H1 (cell line): Measurements from ENCODE around the gene ABCA2. TPM values are rescaled to one million over a fixed set of nuclear protein-coding genes. Genes with fewer than 3 reads are reported as not detected.

ENCODE experiments used
- CTCF ChIA-PET: fragments of 300-600 bp; sonication (Branson Sonifier 250); formaldehyde crosslinking; loops from one replicate; lab custom pipeline; 2021; ENCODE audit not compliant: partially characterized antibody; lab: Charles Lee
- POLR2A ChIA-PET: fragments of 300-600 bp; sonication (Branson Sonifier 250); formaldehyde crosslinking; loops from one replicate; lab custom pipeline; 2021; ENCODE audit warnings: inconsistent platforms; ENCODE audit not compliant: partially characterized antibody; lab: Charles Lee
- DNase-seq, 2 experiments: peaks; one replicate each; pipeline versions ENCODE4 v3.0.0 to v3.0.0-alpha.2; 2010 to 2022; ENCODE audit warnings: low spot score in 2 of 2, low read depth in 1 of 2, mixed read lengths in 1 of 2
- FAIRE-seq: peaks from 2 replicates; lab custom pipeline; 2011; peaks lifted over from hg19 to GRCh38; lab: Jason Lieb, UNC
- H2AFZ ChIP-seq: 2 replicates; pipeline ENCODE4 v1.8.1; 2012; ENCODE audit warnings: low read length, inconsistent platforms
- H2AK5ac ChIP-seq: 2 replicates; pipeline ENCODE4 v1.6.1; 2013; ENCODE audit warnings: low read depth, low read length
- H2BK120ac ChIP-seq: replicated peaks from 2 replicates; pipeline ENCODE3; 2013; ENCODE audit warnings: low read depth, low read length, inconsistent platforms
- H2BK12ac ChIP-seq: 2 replicates; pipeline ENCODE4 v1.6.1; 2013; ENCODE audit warnings: low read depth, low read length
- H2BK15ac ChIP-seq: 2 replicates; pipeline ENCODE4 v1.6.1; 2013; ENCODE audit warnings: low read length
- H2BK20ac ChIP-seq: 2 replicates; pipeline ENCODE4 v1.6.1; 2013; ENCODE audit warnings: low read length
- H2BK5ac ChIP-seq: 2 replicates; pipeline ENCODE4 v1.6.1; 2013; ENCODE audit warnings: low read depth, low read length
- H3K14ac ChIP-seq: 2 replicates; pipeline ENCODE4 v1.6.1; 2013; ENCODE audit warnings: inconsistent platforms; ENCODE audit not compliant: insufficient read length
- H3K18ac ChIP-seq: 2 replicates; pipeline ENCODE4 v1.6.1; 2013; ENCODE audit warnings: low read length; ENCODE audit errors: extremely low read depth
- H3K23ac ChIP-seq: 2 replicates; pipeline ENCODE4 v1.6.1; 2013; ENCODE audit warnings: inconsistent platforms; ENCODE audit not compliant: insufficient read length
- H3K23me2 ChIP-seq: 2 replicates; pipeline ENCODE4 v1.6.1; 2013; ENCODE audit warnings: low read depth, low read length
- H3K27ac ChIP-seq: 2 replicates; pipeline ENCODE4 v1.6.1; 2011; ENCODE audit warnings: low read depth, low read length, inconsistent platforms
- H3K27me3 ChIP-seq, 4 experiments: replicated peaks in 1 of 4; 1 replicate in 1 of 4; 2 replicates in 3 of 4; pipeline versions ENCODE4 v1.6.1 to v1.8.1; 2011 to 2013; ENCODE audit warnings: low read length in 3 of 4, mild to moderate bottlenecking in 3 of 4, inconsistent platforms in 2 of 4, mixed read lengths in 2 of 4, moderate library complexity in 1 of 4; ENCODE audit not compliant: control insufficient read depth in 3 of 4, insufficient read depth in 3 of 4; ENCODE audit errors: extremely low read depth in 1 of 4
- H3K36me3 ChIP-seq, 4 experiments: 2 replicates each; pipeline versions ENCODE4 v1.6.1 to v1.8.1; 2011 to 2013; ENCODE audit warnings: mild to moderate bottlenecking in 4 of 4, low read length in 3 of 4, moderate library complexity in 2 of 4, control low read depth in 1 of 4, inconsistent platforms in 1 of 4; ENCODE audit not compliant: insufficient read depth in 4 of 4, control insufficient read depth in 2 of 4
- H3K4ac ChIP-seq: replicated peaks from 2 replicates; pipeline ENCODE3; 2013; ENCODE audit warnings: low read length, low read depth, mixed read lengths, inconsistent platforms; ENCODE audit not compliant: insufficient read length
- H3K4me1 ChIP-seq, 4 experiments: replicated peaks in 1 of 4; 1 replicate in 1 of 4; 2 replicates in 3 of 4; pipeline versions ENCODE4 v1.6.1 to v1.8.1; 2011 to 2013; ENCODE audit warnings: low read length in 3 of 4, inconsistent platforms in 2 of 4, mixed read lengths in 1 of 4; ENCODE audit not compliant: insufficient read depth in 4 of 4, control insufficient read depth in 3 of 4
- H3K4me2 ChIP-seq, 2 experiments: 2 replicates each; pipeline versions ENCODE4 v1.6.1 to v1.8.1; 2011 to 2013; ENCODE audit warnings: low read depth in 2 of 2, low read length in 2 of 2, control low read depth in 1 of 2, inconsistent platforms in 1 of 2, mild to moderate bottlenecking in 1 of 2; ENCODE audit not compliant: insufficient read depth in 1 of 2
- H3K4me3 ChIP-seq, 4 experiments: fragments of 200-600, 300-600 bp in 1 of 4; sonication (generic), shearing (Covaris generic), sonication (Bioruptor Twin) in 1 of 4; 2 replicates each; pipeline versions ENCODE4 v1.5.1 to v1.8.1; 2011 to 2016; ENCODE audit warnings: low read length in 4 of 4, low read depth in 3 of 4, control low read depth in 2 of 4, inconsistent platforms in 2 of 4, mild to moderate bottlenecking in 2 of 4, mixed read lengths in 1 of 4, moderate library complexity in 1 of 4; ENCODE audit not compliant: insufficient read depth in 2 of 4; ENCODE audit errors: extremely low read depth in 1 of 4
- H3K56ac ChIP-seq: replicated peaks from 2 replicates; pipeline ENCODE3; 2013; ENCODE audit warnings: low read depth, mild to moderate bottlenecking, mixed read lengths, low read length, inconsistent platforms; ENCODE audit not compliant: insufficient read length
- H3K79me1 ChIP-seq: 2 replicates; pipeline ENCODE4 v1.6.1; 2013; ENCODE audit warnings: low read depth, low read length, control low read depth
- H3K79me2 ChIP-seq, 2 experiments: 2 replicates each; pipeline versions ENCODE4 v1.6.1 to v1.8.1; 2012 to 2013; ENCODE audit warnings: low read length in 2 of 2, mild to moderate bottlenecking in 2 of 2, inconsistent platforms in 1 of 2; ENCODE audit not compliant: insufficient read depth in 2 of 2, control insufficient read depth in 1 of 2
- H3K9ac ChIP-seq, 4 experiments: replicated peaks in 1 of 4; 1 replicate in 1 of 4; 2 replicates in 3 of 4; pipeline versions ENCODE4 v1.6.1 to v1.8.1; 2011 to 2013; ENCODE audit warnings: low read depth in 3 of 4, low read length in 3 of 4, control low read depth in 2 of 4, mild to moderate bottlenecking in 2 of 4, moderate library complexity in 2 of 4, inconsistent platforms in 1 of 4; ENCODE audit errors: extremely low read depth in 1 of 4
- H3K9me3 ChIP-seq, 2 experiments: 2 replicates each; pipeline versions ENCODE4 v1.6.1 to v1.8.1; 2012 to 2013; ENCODE audit warnings: mild to moderate bottlenecking in 2 of 2, moderate library complexity in 2 of 2, control low read depth in 1 of 2, inconsistent platforms in 1 of 2, low read depth in 1 of 2, low read length in 1 of 2, mixed read lengths in 1 of 2; ENCODE audit not compliant: insufficient read depth in 2 of 2
- H4K20me1 ChIP-seq, 2 experiments: replicated peaks in 1 of 2; 2 replicates each; pipeline versions ENCODE3 to v1.8.1; 2011 to 2013; ENCODE audit warnings: inconsistent platforms in 2 of 2, low read length in 2 of 2, mild to moderate bottlenecking in 1 of 2; ENCODE audit not compliant: insufficient read depth in 2 of 2, control insufficient read depth in 1 of 2
- H4K5ac ChIP-seq: 2 replicates; pipeline ENCODE4 v1.6.1; 2013; ENCODE audit warnings: low read length, low read depth, mixed read lengths, inconsistent platforms; ENCODE audit not compliant: insufficient read length
- H4K8ac ChIP-seq: 2 replicates; pipeline ENCODE4 v1.8.0; 2013; ENCODE audit warnings: mild to moderate bottlenecking, moderate library complexity, low read length, inconsistent platforms; ENCODE audit not compliant: insufficient read depth; ENCODE audit errors: extremely low read depth
- H4K91ac ChIP-seq: replicated peaks from 2 replicates; pipeline ENCODE3; 2013; ENCODE audit warnings: low read length, mixed read lengths, inconsistent platforms; ENCODE audit not compliant: insufficient read length
- BCL11A ChIP-seq, 2 experiments: IDR thresholded peaks; one replicate each; pipeline ENCODE4 v1.6.1; 2011; ENCODE audit warnings: low read depth in 2 of 2, low read length in 2 of 2, mild to moderate bottlenecking in 2 of 2
- CBX5 ChIP-seq: fragments of 300-800, 300-1000 bp; sonication (generic); IDR thresholded peaks from 2 replicates; pipeline ENCODE4 v1.7.1; 2016; ENCODE audit warnings: antibody characterized with exemption, low read length, low read depth
- CBX8 ChIP-seq: fragments of 300-800, 300-1000 bp; sonication (generic); IDR thresholded peaks from 2 replicates; pipeline ENCODE4 v1.7.1; 2016; ENCODE audit warnings: low read depth, low read length, borderline replicate concordance
- CHD2 ChIP-seq: IDR thresholded peaks from 2 replicates; pipeline ENCODE4 v1.6.1; 2012; ENCODE audit warnings: low read length, improper control_type of control experiment
- EP300 ChIP-seq, 2 experiments: IDR thresholded peaks; 1 replicate in 1 of 2; 2 replicates in 1 of 2; pipeline ENCODE4 v1.6.1; 2011 to 2012; ENCODE audit warnings: low read depth in 2 of 2, low read length in 2 of 2, mild to moderate bottlenecking in 2 of 2, borderline replicate concordance in 1 of 2, inconsistent platforms in 1 of 2, moderate library complexity in 1 of 2
- KDM4A ChIP-seq: IDR thresholded peaks from one replicate; pipeline ENCODE4 v1.7.1; 2012; ENCODE audit warnings: low read depth, mild to moderate bottlenecking, moderate library complexity, low read length, inconsistent platforms; ENCODE audit not compliant: severe bottlenecking
- MAFK ChIP-seq: IDR thresholded peaks from 2 replicates; pipeline ENCODE4 v1.6.1; 2012; ENCODE audit warnings: low read depth, mild to moderate bottlenecking, improper control_type of control experiment, low read length
- WGBS, 2 experiments: shearing (Covaris generic) in 1 of 2; methylation state at CpG; one replicate each; pipeline versions ENCODE4 v1.1.6 to v1.1.7; 2013 to 2015; ENCODE audit warnings: low lambda C conversion rate in 2 of 2, mixed read lengths in 2 of 2, inconsistent platforms in 1 of 2, low coverage in 1 of 2, missing lambda C conversion rate in 1 of 2; ENCODE audit not compliant: insufficient replicate concordance in 2 of 2, insufficient coverage in 1 of 2, insufficient read length in 1 of 2; ENCODE audit errors: extremely low coverage in 1 of 2, missing lambda C conversion rate in 1 of 2; 5-methylcytosine and 5-hydroxymethylcytosine counted together
- polyA plus RNA-seq, 7 experiments: library from polyadenylated mRNA; depleted of rRNA in 3 of 7; stranded (reverse) in 5 of 7; unstranded in 2 of 7; fragments of >200 nt in 5 of 7; fragments of 200-250 nt in 2 of 7; gene quantifications; 1 replicate in 5 of 7; 2 replicates in 1 of 7; 4 replicates in 1 of 7; pipeline versions ENCODE4 v1.2.1 to v1.2.3, GENCODE V29; 2011 to 2013; ENCODE audit warnings: missing spikeins in 2 of 7, mixed read lengths in 2 of 7
- total RNA-seq: library from RNA; stranded (reverse); fragmentation: NEBNext Ultra II Directional; extraction: Animal tissue kit (Norgen Biotek cat#: 25700); gene quantifications from 2 replicates; pipeline ENCODE4 v1.2.1, GENCODE V29; 2021

ABCA2 gene
- total and polyA plus RNA-seq, 2 of the 8 experiments (the other 6 are each of a cell fraction or from before 2014, with no cell fraction given) = 12.5 to 14.3 TPM

DNA sequence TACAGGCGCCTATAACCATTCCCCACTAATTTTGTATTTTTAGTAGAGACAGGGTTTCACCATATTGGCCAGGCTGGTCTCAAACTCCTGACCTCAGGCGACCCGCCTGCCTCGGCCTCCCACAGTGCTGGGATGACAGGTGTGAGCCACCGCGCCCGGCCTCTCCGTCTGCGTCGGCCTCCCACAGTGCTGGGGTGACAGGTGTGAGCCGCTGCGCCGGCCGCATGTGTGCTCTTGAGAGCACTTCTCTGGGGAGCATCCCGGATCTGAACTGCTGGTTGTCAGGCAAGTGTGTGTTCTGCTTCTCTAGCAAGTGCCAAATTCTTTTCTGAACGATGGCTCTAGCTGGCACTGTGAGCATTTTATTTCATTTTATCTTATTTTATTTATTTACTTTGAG lies 29.5 kb upstream of the ABCA2 start:
- no peak overlapping the region for H3K4me2 ChIP-seq
- no peak for TF ChIP-seq BCL11A (IDR thresholded peaks at IDR 0.05; ENCODE audit: low read depth in 2 of 2, low read length in 2 of 2)
- no peak for TF ChIP-seq EP300 (IDR thresholded peaks at IDR 0.05; ENCODE audit: borderline replicate concordance in 1 of 2, low read depth in 2 of 2, low read length in 2 of 2)
- no peak for TF ChIP-seq KDM4A
- TF ChIP-seq MAFK = no peak
- TF ChIP-seq CBX5 = no peak
- no peak for TF ChIP-seq CHD2
- no peak for TF ChIP-seq CBX8
- TF ChIP-seq, all 59 proteins: peak for 0

More for the DNA sequence above, 29.5 kb upstream of the ABCA2 start:
- Histone ChIP-seq H3K14ac (no peak overlapping the region), H3K27me3 (peaks cover 10 to 32% (median 25%) of the 10 kb centered on the region in 4 experiments), H4K91ac (no peak overlapping the region), H3K79me2 (no peaks in the 10 kb centered on the region), H2AK5ac (no peak overlapping the region), H2BK15ac (no peak overlapping the region), H2BK20ac (no peak overlapping the region), H4K5ac (no peak overlapping the region), H3K36me3 (no peaks in the 10 kb centered on the region), H3K4me1 (peaks cover 0 to 18% (median 11%) of the 10 kb centered on the region in 4 experiments; a peak in 5 of 7 replicates), H2AFZ (no peak overlapping the region), H3K9me3 (no peaks in the 10 kb centered on the region), H4K8ac (no peak overlapping the region), H3K23me2 (peaks cover 9% of the 10 kb centered on the region; the same call in 1 of the 2 replicates), H2BK12ac (no peak overlapping the region), H3K23ac (no peak overlapping the region), H3K79me1 (no peaks in the 10 kb centered on the region), H3K27ac (no peak overlapping the region), H3K9ac (no peak overlapping the region), H3K56ac (no peak overlapping the region), H3K4me3 (no peak overlapping the region), H2BK120ac (no peak overlapping the region), H3K18ac (no peak overlapping the region), H4K20me1 (no peaks in the 10 kb centered on the region), H2BK5ac (no peak overlapping the region), H3K4ac (no peak overlapping the region)
- CTCF ChIA-PET = interaction anchor here (2.6 to 8.6 kb wide), 3 partner anchors 11 to 28 kb away, joined by 17 to 156 read pairs (median 26); partner anchors contain the start of gene SAPCD2
- FAIRE-seq = no peak
- 85% methylated on average over 16 of the region's 16 CpGs; no CpG with 5 or more reads in 1 of the 2 experiments for WGBS, 2 experiments
- POLR2A ChIA-PET = no interaction called here
- DNase-seq = no peak
